HG03575 (cell line): ENCODE data around the gene TSKU.

Experiments
- ATAC-seq: cut with Tn5 transposase; IDR thresholded peaks from one replicate; pipeline ENCODE4 v1.9.1; 2021; ENCODE audit not compliant: unreplicated experiment, insufficient number of reproducible peaks, low FRiP score; ENCODE audit errors: extremely low read depth

Gene TSKU

GRCh38 chr11:76796511-76797198 lies 13.5 kb downstream of the TSKU start:
- ATAC-seq = no peak

GRCh38 chr11:76797341-76798201 lies 14.4 kb downstream of the TSKU start:
- ATAC-seq = no peak

- ATAC-seq = no peak
Measured at GRCh38 chr11:76798202-76798581, 15.0 kb downstream of the TSKU start.

GRCh38 chr11:76798671-76799065 lies 15.5 kb downstream of the TSKU start:
- no peak for ATAC-seq

DNA sequence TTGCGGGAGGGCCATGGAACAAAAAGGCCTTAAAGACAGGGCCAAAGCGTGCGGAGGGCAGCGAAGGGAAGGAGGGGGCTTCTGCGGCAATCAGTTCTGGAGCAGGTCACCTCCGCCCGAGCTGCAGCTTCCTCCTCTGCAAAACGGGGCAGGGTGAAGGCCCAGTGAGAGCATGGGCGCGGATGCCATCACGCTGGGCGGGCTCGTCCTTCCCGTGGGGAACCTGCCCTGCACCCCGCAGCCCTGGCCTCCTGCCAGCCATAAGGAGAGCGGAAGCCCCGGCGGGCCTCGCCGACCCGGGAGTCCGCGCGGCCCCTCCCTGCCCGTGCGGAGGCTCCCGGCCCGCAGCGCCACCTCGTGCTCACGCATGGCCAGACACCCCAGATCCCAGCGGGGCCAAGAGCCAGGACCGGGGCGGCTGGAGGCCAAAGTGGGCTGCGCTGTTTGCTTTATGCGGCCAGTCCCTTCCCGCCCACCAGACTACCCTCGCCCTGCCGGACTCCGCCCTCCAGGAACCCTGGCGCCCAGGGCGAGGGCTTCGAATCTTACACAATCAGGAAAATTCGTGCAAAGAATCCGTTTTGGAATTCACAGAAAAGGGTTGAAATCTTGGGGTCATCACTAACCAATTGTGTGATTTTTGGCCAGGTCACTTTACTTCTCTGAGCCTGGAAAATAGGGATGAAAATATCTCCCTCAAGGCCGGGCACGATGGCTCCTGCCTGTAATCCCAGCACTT lies 16.1 kb downstream of the TSKU start:
- ATAC-seq = no peak

- no peak for ATAC-seq
Measured at GRCh38 chr11:76800466-76801200, 17.5 kb downstream of the TSKU start.

DNA sequence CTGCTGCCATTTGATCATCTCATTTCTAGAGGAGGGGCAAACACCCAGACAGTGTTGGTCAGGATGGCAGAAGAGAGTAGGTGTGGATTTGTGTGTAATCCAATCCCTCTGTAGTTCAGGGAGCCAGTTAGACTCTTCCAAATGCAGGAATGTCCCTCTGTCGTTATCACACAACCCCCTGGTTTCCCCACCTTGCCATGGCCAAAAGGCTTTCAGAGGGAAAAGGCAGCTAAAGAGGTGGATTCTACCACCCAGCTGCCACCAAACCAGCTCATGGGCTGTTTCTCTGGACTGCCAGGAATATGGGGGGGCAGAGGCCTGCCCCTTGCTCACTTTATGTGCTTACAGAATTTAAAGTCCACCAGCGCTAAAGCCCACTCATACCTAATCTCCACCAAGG lies 18.1 kb downstream of the TSKU start:
- ATAC-seq = no peak

- no peak for ATAC-seq
Measured at GRCh38 chr11:76801736-76802135, 18.6 kb downstream of the TSKU start.

- no peak for ATAC-seq
Measured at GRCh38 chr11:76802151-76802550, 19.0 kb downstream of the TSKU start.

DNA sequence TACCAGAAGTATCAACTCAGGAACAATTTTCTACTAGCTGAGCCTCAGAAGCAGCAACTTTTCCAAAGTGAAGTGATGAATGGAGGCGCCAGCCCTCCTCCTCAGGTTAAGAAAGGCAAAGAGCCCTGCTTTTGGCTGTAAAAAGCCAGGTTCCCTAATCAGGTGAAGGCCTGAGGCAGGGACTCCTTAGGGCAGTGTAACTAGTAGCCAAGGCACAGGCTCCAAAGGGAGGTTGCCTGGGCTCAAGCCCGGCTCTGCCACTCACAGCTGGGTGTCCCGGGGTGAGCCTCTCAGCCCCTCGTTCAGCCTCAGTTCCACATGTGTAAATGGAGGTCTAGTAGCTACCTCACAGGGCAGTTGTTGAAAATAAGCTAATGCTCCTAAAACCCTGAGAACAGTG lies 19.5 kb downstream of the TSKU start:
- no peak for ATAC-seq

DNA sequence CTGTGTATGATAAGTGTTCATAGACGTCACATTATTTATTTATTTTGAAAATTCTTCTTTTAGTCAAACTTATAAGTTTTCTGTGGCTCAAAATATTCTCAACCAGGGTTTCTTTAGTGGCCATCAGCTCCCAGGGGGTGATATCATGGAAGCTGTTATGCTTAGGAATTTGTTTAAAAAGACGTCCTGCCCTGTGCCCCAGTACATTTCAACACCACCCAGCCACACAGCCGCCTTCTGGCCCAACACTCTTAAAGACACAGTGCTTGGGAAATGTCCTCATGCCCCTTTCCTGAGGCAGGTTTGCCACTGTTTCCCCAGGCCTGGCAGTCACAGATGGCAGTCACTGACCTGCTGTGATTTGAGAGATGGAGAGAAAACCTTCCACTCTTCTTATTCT lies 19.9 kb downstream of the TSKU start:
- no peak for ATAC-seq

- ATAC-seq = no peak
Measured at GRCh38 chr11:76803811-76804600, 20.9 kb downstream of the TSKU start.

- no peak for ATAC-seq
Measured at GRCh38 chr11:76805206-76805913, 22.2 kb downstream of the TSKU start.

- ATAC-seq = no peak
Measured at GRCh38 chr11:76806131-76806530, 23.0 kb downstream of the TSKU start.

DNA sequence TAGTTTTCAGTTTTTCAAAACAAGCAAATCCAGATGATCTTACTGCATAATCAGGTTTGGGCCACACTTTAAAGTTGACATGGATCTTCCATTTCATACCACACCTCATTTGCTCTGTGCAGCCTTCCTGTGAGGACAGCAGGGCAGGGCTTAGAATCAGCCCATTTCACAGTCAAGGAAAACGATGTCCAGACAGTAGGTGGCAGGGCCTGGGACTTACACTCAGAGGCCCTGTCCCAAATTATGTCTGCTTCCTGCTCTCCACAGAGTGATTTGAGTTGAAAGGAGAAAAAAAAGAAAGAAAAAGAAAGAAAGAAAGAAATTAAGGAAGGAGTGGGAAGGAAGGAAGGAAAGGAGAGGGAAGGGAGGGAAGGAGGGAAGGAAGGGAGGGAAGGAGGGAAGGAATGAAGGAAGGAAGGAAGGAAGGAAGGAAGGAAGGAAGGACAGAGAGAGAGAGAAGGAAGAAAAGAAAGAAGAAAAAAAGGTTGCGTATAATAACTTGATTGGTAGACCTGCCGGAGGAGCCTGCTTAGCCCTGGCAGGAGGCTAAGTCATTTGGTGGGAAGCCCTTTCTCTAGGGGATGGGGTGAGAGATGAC lies 23.6 kb downstream of the TSKU start:
- ATAC-seq = no peak

GRCh38 chr11:76807206-76807875 lies 24.2 kb downstream of the TSKU start:
- no peak for ATAC-seq

GRCh38 chr11:76808171-76808570 lies 25.0 kb downstream of the TSKU start:
- no peak for ATAC-seq
